H9 (cell line): ENCODE results near the gene ZBTB45. TPM values are rescaled to one million over a fixed set of nuclear protein-coding genes. Genes with fewer than 3 reads are reported as not detected.

ENCODE experiments used
- DNase-seq: peaks from one replicate; pipeline ENCODE4 v3.0.0-alpha.2; 2017
- H2AFZ ChIP-seq: one replicate; pipeline ENCODE4 v1.6.1; 2013; ENCODE audit warnings: mild to moderate bottlenecking, low read length, control low read depth, moderate library complexity
- H2AK5ac ChIP-seq: 2 replicates; pipeline ENCODE4 v1.6.1; 2013; ENCODE audit warnings: low read length, control low read depth, mixed read lengths; ENCODE audit not compliant: insufficient read length
- H2BK120ac ChIP-seq: one replicate; pipeline ENCODE4 v1.6.1; 2013; ENCODE audit warnings: low read depth, mild to moderate bottlenecking, low read length, control low read depth, inconsistent platforms; ENCODE audit not compliant: poor library complexity, severe bottlenecking
- H2BK12ac ChIP-seq: 2 replicates; pipeline ENCODE4 v1.6.1; 2013; ENCODE audit warnings: low read length, control low read depth, mixed read lengths, low read depth; ENCODE audit not compliant: insufficient read length
- H2BK15ac ChIP-seq: 2 replicates; pipeline ENCODE4 v1.6.1; 2013; ENCODE audit warnings: low read depth, low read length, control low read depth
- H2BK20ac ChIP-seq: one replicate; pipeline ENCODE4 v1.6.1; 2013; ENCODE audit warnings: low read depth, mild to moderate bottlenecking, low read length, control low read depth, inconsistent platforms; ENCODE audit not compliant: poor library complexity, severe bottlenecking
- H2BK5ac ChIP-seq: 2 replicates; pipeline ENCODE4 v1.6.1; 2013; ENCODE audit warnings: low read length, control low read depth, mixed read lengths; ENCODE audit not compliant: insufficient read length
- H3K14ac ChIP-seq: 2 replicates; pipeline ENCODE4 v1.6.1; 2013; ENCODE audit warnings: low read length, control low read depth; ENCODE audit not compliant: insufficient read depth
- H3K18ac ChIP-seq: 2 replicates; pipeline ENCODE4 v1.6.1; 2013; ENCODE audit warnings: low read depth, mild to moderate bottlenecking, mixed read lengths, low read length, control low read depth; ENCODE audit not compliant: insufficient read length
- H3K23ac ChIP-seq: 2 replicates; pipeline ENCODE4 v1.6.1; 2013; ENCODE audit warnings: low read length, control low read depth, mixed read lengths, low read depth; ENCODE audit not compliant: insufficient read length
- H3K23me2 ChIP-seq: 2 replicates; pipeline ENCODE4 v1.6.1; 2013; ENCODE audit warnings: low read depth, mild to moderate bottlenecking, mixed read lengths, low read length, control low read depth; ENCODE audit not compliant: insufficient read length, poor library complexity, severe bottlenecking
- H3K27ac ChIP-seq: 2 replicates; pipeline ENCODE4 v1.5.1; 2013; ENCODE audit warnings: low read length, control low read depth, mixed read lengths, low read depth; ENCODE audit not compliant: insufficient read length
- H3K27me3 ChIP-seq: 2 replicates; pipeline ENCODE4 v1.6.1; 2013; ENCODE audit warnings: low read length, control low read depth, inconsistent platforms; ENCODE audit not compliant: insufficient read depth
- H3K4ac ChIP-seq: 2 replicates; pipeline ENCODE4 v1.6.1; 2013; ENCODE audit warnings: low read depth, mild to moderate bottlenecking, control low read depth, inconsistent platforms, low read length, moderate library complexity
- H3K4me1 ChIP-seq: 2 replicates; pipeline ENCODE4 v1.6.1; 2013; ENCODE audit warnings: low read length, control low read depth, inconsistent platforms; ENCODE audit not compliant: insufficient read depth
- H3K4me2 ChIP-seq: 2 replicates; pipeline ENCODE4 v1.6.1; 2013; ENCODE audit warnings: low read length, control low read depth, mixed read lengths; ENCODE audit not compliant: insufficient read length, insufficient read depth
- H3K56ac ChIP-seq: 2 replicates; pipeline ENCODE4 v1.6.1; 2013; ENCODE audit warnings: low read depth, mild to moderate bottlenecking, mixed read lengths, low read length, control low read depth; ENCODE audit not compliant: insufficient read length
- H3K79me1 ChIP-seq: 2 replicates; pipeline ENCODE4 v1.6.1; 2013; ENCODE audit warnings: low read depth, mild to moderate bottlenecking, moderate library complexity, low read length, control low read depth, inconsistent platforms; ENCODE audit not compliant: insufficient read depth, poor library complexity, severe bottlenecking
- H3K79me2 ChIP-seq: 2 replicates; pipeline ENCODE4 v1.6.1; 2013; ENCODE audit warnings: low read length, control low read depth, inconsistent platforms; ENCODE audit not compliant: insufficient read depth
- H3K9ac ChIP-seq: 2 replicates; pipeline ENCODE4 v1.6.1; 2013; ENCODE audit warnings: low read length, control low read depth, mixed read lengths; ENCODE audit not compliant: insufficient read length; ENCODE audit errors: extremely low read depth
- H3K9me3 ChIP-seq: one replicate; pipeline ENCODE4 v1.6.1; 2013; ENCODE audit warnings: low read depth, low read length, inconsistent platforms; ENCODE audit not compliant: control insufficient read depth
- H3T11ph ChIP-seq: one replicate; pipeline ENCODE4 v1.6.1; 2013; ENCODE audit warnings: mild to moderate bottlenecking, low read length, control low read depth, inconsistent platforms
- H4K20me1 ChIP-seq: one replicate; pipeline ENCODE4 v1.6.1; 2013; ENCODE audit not compliant: control insufficient read depth, insufficient read length, insufficient read depth
- H4K5ac ChIP-seq: 2 replicates; pipeline ENCODE4 v1.6.1; 2013; ENCODE audit warnings: low read depth, mild to moderate bottlenecking, mixed read lengths, low read length, control low read depth; ENCODE audit not compliant: insufficient read length
- H4K8ac ChIP-seq: replicated peaks from 2 replicates; pipeline ENCODE4 v1.6.1; 2013; ENCODE audit warnings: low read length, control low read depth, mixed read lengths, low read depth; ENCODE audit not compliant: insufficient read length
- H4K91ac ChIP-seq: 2 replicates; pipeline ENCODE4 v1.6.1; 2013; ENCODE audit warnings: low read depth, mild to moderate bottlenecking, moderate library complexity, mixed read lengths, low read length, control low read depth; ENCODE audit not compliant: insufficient read length
- H3K27ac Mint-ChIP-seq, 3 experiments: 2 replicates in 2 of 3; 3 replicates in 1 of 3; pipeline ENCODE4 v1.8.0; 2020 to 2021; ENCODE audit warnings: mixed read lengths in 3 of 3, mild to moderate bottlenecking in 1 of 3, moderate library complexity in 1 of 3
- H3K27me3 Mint-ChIP-seq: 2 replicates; pipeline ENCODE4 v1.8.0; 2021; ENCODE audit warnings: low read depth, mild to moderate bottlenecking, moderate library complexity, mixed read lengths
- H3K36me3 Mint-ChIP-seq, 3 experiments: 2 replicates in 2 of 3; 3 replicates in 1 of 3; pipeline ENCODE4 v1.8.0; 2020 to 2021; ENCODE audit warnings: low read depth in 3 of 3, mixed read lengths in 3 of 3; ENCODE audit not compliant: insufficient read depth in 1 of 3
- H3K4me1 Mint-ChIP-seq, 2 experiments: 2 replicates each; pipeline ENCODE4 v1.8.0; 2020; ENCODE audit warnings: mixed read lengths in 2 of 2
- H3K4me3 Mint-ChIP-seq, 2 experiments: 2 replicates in 1 of 2; 3 replicates in 1 of 2; pipeline ENCODE4 v1.8.0; 2020 to 2021; ENCODE audit warnings: mild to moderate bottlenecking in 2 of 2, mixed read lengths in 2 of 2, moderate library complexity in 1 of 2
- H3K9me3 Mint-ChIP-seq, 2 experiments: 2 replicates in 1 of 2; 3 replicates in 1 of 2; pipeline ENCODE4 v1.8.0; 2020; ENCODE audit warnings: mild to moderate bottlenecking in 2 of 2, mixed read lengths in 2 of 2, moderate library complexity in 1 of 2
- CTCF ChIP-seq: fragments of 200-600 bp; sonication (generic); conservative IDR thresholded peaks from 3 replicates; pipeline ENCODE4 v1.8.0; 2021; ENCODE audit warnings: antibody characterized with exemption, mild to moderate bottlenecking
- WGBS: extraction: QIAGEN DNeasy Blood & Tissue Kit; methylation state at CpG from one replicate; pipeline ENCODE4 v1.1.7; 2013; ENCODE audit warnings: missing lambda C conversion rate, low lambda C conversion rate, mixed read lengths; ENCODE audit not compliant: insufficient read length; ENCODE audit errors: extremely low coverage; 5-methylcytosine and 5-hydroxymethylcytosine counted together
- total RNA-seq: library from RNA; stranded (reverse); gene quantifications from 2 replicates; pipeline ENCODE4 v1.2.1, GENCODE V29; 2021

The ZBTB45 gene
- total RNA-seq, 1 experiment from 2014 or later, result 18.7 TPM

GRCh38 chr19:58491393-58491792 lies 28.2 kb downstream of the ZBTB45 start:
- Histone ChIP-seq H3K9ac (no peak overlapping the region), H3K79me1 (no peaks in the 10 kb centered on the region), H3K14ac (no peak overlapping the region), H3K4me2 (no peak overlapping the region), H3K9me3 (no peaks in the 10 kb centered on the region), H3K23me2 (peaks cover 3% of the 10 kb centered on the region), H2AK5ac (no peak overlapping the region), H2BK120ac (no peak overlapping the region), H2AFZ (no peak overlapping the region), H3K56ac (no peak overlapping the region), H4K8ac (no peak overlapping the region), H4K91ac (no peak overlapping the region), H3K18ac (no peak overlapping the region), H3T11ph (no peak overlapping the region), H3K27ac (no peak overlapping the region), H2BK12ac (no peak overlapping the region), H3K4ac (no peak overlapping the region), H2BK5ac (no peak overlapping the region), H2BK20ac (no peak overlapping the region), H3K79me2 (no peaks in the 10 kb centered on the region), H2BK15ac (no peak overlapping the region), H4K5ac (no peak overlapping the region), H3K27me3 (no peaks in the 10 kb centered on the region), H3K4me1 (no peaks in the 10 kb centered on the region), H3K23ac (no peak overlapping the region), H4K20me1 (no peaks in the 10 kb centered on the region)
- Mint-ChIP-seq H3K4me1 (no peaks in the 10 kb centered on the region), H3K27me3 (no peaks in the 10 kb centered on the region), H3K4me3 (no peak overlapping the region), H3K27ac (peak overlapping the region in 1 of 3 experiments; percentile 8; a peak in 1 of 7 replicates), H3K9me3 (no peaks in the 10 kb centered on the region), H3K36me3 (no peaks in the 10 kb centered on the region; a peak in 2 of 7 replicates)
- WGBS, result no CpG with 5 or more reads among the region's 5 CpGs
- no peak for TF ChIP-seq CTCF
- no peak for DNase-seq
